Gastroesophageal sphincter (tissue), 4 donors: ENCODE data around the gene ESRRA. TPM values are rescaled to one million over a fixed set of nuclear protein-coding genes. Genes with fewer than 3 reads are reported as not detected.

Experiments used
- ATAC-seq: fragments of 150-250 bp; one replicate; pipeline ENCODE4 v1.9.1; 2016; ENCODE audit warnings: mild to moderate bottlenecking, moderate library complexity
- H3K27ac ChIP-seq, 4 donors: fragments of 200-600 bp; sonication (generic) in 3 of 4; 1 replicate in 3 of 4; 2 replicates in 1 of 4; pipeline ENCODE4 v1.5.1; 2016 to 2019
- H3K27me3 ChIP-seq: fragments of 200-600 bp; sonication (generic); one replicate; pipeline ENCODE4 v1.5.1; 2019
- H3K36me3 ChIP-seq, 2 donors: fragments of 200-600 bp; sonication (generic); one replicate each; pipeline ENCODE4 v1.5.1; 2019; ENCODE audit warnings: control low read depth in 1 of 2
- H3K4me1 ChIP-seq, 3 donors: fragments of 200-600 bp; sonication (generic); 1 replicate in 2 of 3; 2 replicates in 1 of 3; pipeline ENCODE4 v1.5.1; 2016 to 2019; ENCODE audit warnings: control low read depth in 2 of 3
- H3K4me3 ChIP-seq, 2 donors: fragments of 200-600 bp; sonication (generic); one replicate each; pipeline ENCODE4 v1.5.1; 2019; ENCODE audit warnings: mild to moderate bottlenecking in 1 of 2, moderate library complexity in 1 of 2
- H3K9me3 ChIP-seq, 3 donors: fragments of 200-600 bp; sonication (generic); one replicate each; pipeline ENCODE4 v1.5.1; 2017 to 2019; ENCODE audit warnings: control low read depth in 2 of 3
- EP300 ChIP-seq: sonication (generic); formaldehyde crosslinking; IDR thresholded peaks from one replicate; pipeline ENCODE4 v1.6.1; 2017; ENCODE audit warnings: antibody characterized with exemption, mild to moderate bottlenecking
- POLR2A ChIP-seq, 2 donors: fragments of 450-650 bp; IDR thresholded peaks; one replicate each; pipeline ENCODE4 v1.6.1; 2017; ENCODE audit warnings: antibody characterized with exemption in 2 of 2, mild to moderate bottlenecking in 2 of 2, moderate library complexity in 1 of 2
- POLR2AphosphoS5 ChIP-seq: sonication (generic); formaldehyde crosslinking; IDR thresholded peaks from one replicate; pipeline ENCODE4 v1.6.1; 2017; ENCODE audit warnings: antibody characterized with exemption
- WGBS, 2 donors: methylation state at CpG; one replicate each; pipeline ENCODE4 v1.1.5; 2018; ENCODE audit warnings: low coverage in 1 of 2; 5-methylcytosine and 5-hydroxymethylcytosine counted together
- total RNA-seq, 4 donors: library from RNA; depleted of rRNA; stranded (reverse); fragments of >200 nt; gene quantifications; one replicate each; pipeline ENCODE4 v1.1.0, GENCODE V29; 2016
- TF ChIP-seq, protein P1 (sequence below), 4 experiments: fragments of 200-600 bp in 2 of 4; fragments of 450-650 bp in 2 of 4; sonication (generic) in 1 of 4; IDR thresholded peaks; one replicate each; pipeline ENCODE4 v1.5.1; 2017 to 2019; ENCODE audit warnings: antibody characterized with exemption in 4 of 4, mild to moderate bottlenecking in 2 of 4, moderate library complexity in 2 of 4

The ESRRA gene
- total RNA-seq, 4 donors from 2014 or later = 39.8 to 77.1 (median 71.2) TPM

- peaks cover 0 to 98% of the 10 kb centered on the region in 2 donors for H3K36me3 ChIP-seq
Measured at GRCh38 chr11:64260147-64260708, 45.1 kb upstream of the ESRRA start.

GRCh38 chr11:64261556-64262080 is 43.7 kb upstream of the ESRRA start:
- 76% methylated on average over 5 of the region's 18 CpGs; no CpG with 5 or more reads in 1 of the 2 donors for WGBS, 2 donors
- Histone ChIP-seq H3K9me3 (no peaks in the 10 kb centered on the region), H3K27me3 (no peaks in the 10 kb centered on the region), H3K4me1 (no peaks in the 10 kb centered on the region), H3K36me3 (peaks cover 0 to 98% of the 10 kb centered on the region in 2 donors), H3K27ac (no peak overlapping the region), H3K4me3 (no peak overlapping the region)
- TF ChIP-seq, protein P1, sequence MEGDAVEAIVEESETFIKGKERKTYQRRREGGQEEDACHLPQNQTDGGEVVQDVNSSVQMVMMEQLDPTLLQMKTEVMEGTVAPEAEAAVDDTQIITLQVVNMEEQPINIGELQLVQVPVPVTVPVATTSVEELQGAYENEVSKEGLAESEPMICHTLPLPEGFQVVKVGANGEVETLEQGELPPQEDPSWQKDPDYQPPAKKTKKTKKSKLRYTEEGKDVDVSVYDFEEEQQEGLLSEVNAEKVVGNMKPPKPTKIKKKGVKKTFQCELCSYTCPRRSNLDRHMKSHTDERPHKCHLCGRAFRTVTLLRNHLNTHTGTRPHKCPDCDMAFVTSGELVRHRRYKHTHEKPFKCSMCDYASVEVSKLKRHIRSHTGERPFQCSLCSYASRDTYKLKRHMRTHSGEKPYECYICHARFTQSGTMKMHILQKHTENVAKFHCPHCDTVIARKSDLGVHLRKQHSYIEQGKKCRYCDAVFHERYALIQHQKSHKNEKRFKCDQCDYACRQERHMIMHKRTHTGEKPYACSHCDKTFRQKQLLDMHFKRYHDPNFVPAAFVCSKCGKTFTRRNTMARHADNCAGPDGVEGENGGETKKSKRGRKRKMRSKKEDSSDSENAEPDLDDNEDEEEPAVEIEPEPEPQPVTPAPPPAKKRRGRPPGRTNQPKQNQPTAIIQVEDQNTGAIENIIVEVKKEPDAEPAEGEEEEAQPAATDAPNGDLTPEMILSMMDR (IDR thresholded peaks at IDR 0.05) = no peak
- TF ChIP-seq POLR2AphosphoS5 = no peak
- TF ChIP-seq EP300 = no peak
- no peak for TF ChIP-seq POLR2A (IDR thresholded peaks at IDR 0.05)
- no peak for ATAC-seq

More at GRCh38 chr11:64260147-64260708, 45.1 kb upstream of the ESRRA start:
- Histone ChIP-seq H3K27me3 (no peaks in the 10 kb centered on the region), H3K9me3 (no peaks in the 10 kb centered on the region), H3K4me1 (no peaks in the 10 kb centered on the region), H3K27ac (no peak overlapping the region), H3K4me3 (no peak overlapping the region)
- 97 to 100% methylated on average over 3 to 4 of the region's 6 CpGs for WGBS, 2 donors
- ATAC-seq = no peak
- TF ChIP-seq POLR2AphosphoS5 = no peak
- TF ChIP-seq EP300 = no peak
- no peak for TF ChIP-seq POLR2A (IDR thresholded peaks at IDR 0.05)
- TF ChIP-seq, protein P1 (IDR thresholded peaks at IDR 0.05) = no peak

DNA sequence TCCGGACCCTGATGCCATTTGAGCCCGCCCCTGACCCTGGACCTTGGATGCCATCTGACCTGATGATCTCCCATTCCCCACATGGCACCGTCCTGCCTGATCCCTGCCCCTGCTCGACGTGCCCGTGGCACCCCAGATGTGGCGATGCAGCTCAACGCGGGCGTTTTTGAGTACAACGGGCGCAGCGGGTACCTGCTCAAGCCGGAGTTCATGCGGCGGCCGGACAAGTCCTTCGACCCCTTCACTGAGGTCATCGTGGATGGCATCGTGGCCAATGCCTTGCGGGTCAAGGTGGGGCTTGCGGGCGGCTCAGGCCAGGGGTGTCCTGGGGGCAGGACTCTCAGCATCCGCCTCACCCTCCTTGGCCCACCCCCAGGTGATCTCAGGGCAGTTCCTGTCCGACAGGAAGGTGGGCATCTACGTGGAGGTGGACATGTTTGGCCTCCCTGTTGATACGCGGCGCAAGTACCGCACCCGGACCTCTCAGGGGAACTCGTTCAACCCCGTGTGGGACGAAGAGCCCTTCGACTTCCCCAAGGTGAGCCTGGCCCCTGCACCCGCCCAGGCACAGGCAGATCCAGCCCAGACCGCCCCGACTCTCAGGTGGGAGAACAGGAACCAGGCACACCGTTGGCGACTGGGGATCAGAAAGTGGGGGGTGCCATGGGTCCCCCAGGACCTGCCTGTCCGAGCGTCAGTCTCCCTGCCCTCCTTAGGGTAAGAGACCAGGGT is 42.9 kb upstream of the ESRRA start:
- TF ChIP-seq, protein P1 (IDR thresholded peaks at IDR 0.05) = no peak
- no peak for TF ChIP-seq EP300
- no peak for TF ChIP-seq POLR2A (IDR thresholded peaks at IDR 0.05)
- TF ChIP-seq POLR2AphosphoS5 = no peak
- no peaks in the 10 kb centered on the region for H3K27me3 ChIP-seq
- H3K36me3 ChIP-seq = peaks cover 0 to 97% of the 10 kb centered on the region in 2 donors
- WGBS, 2 donors = 100% methylated on average over 2 of the region's 42 CpGs; no CpG with 5 or more reads in 1 of the 2 donors
- no peak overlapping the region for H3K4me3 ChIP-seq
- H3K4me1 ChIP-seq = peaks cover 0 to 5% (median 0%) of the 10 kb centered on the region in 3 donors
- no peaks in the 10 kb centered on the region for H3K9me3 ChIP-seq
- no peak for ATAC-seq
- no peak overlapping the region for H3K27ac ChIP-seq

DNA sequence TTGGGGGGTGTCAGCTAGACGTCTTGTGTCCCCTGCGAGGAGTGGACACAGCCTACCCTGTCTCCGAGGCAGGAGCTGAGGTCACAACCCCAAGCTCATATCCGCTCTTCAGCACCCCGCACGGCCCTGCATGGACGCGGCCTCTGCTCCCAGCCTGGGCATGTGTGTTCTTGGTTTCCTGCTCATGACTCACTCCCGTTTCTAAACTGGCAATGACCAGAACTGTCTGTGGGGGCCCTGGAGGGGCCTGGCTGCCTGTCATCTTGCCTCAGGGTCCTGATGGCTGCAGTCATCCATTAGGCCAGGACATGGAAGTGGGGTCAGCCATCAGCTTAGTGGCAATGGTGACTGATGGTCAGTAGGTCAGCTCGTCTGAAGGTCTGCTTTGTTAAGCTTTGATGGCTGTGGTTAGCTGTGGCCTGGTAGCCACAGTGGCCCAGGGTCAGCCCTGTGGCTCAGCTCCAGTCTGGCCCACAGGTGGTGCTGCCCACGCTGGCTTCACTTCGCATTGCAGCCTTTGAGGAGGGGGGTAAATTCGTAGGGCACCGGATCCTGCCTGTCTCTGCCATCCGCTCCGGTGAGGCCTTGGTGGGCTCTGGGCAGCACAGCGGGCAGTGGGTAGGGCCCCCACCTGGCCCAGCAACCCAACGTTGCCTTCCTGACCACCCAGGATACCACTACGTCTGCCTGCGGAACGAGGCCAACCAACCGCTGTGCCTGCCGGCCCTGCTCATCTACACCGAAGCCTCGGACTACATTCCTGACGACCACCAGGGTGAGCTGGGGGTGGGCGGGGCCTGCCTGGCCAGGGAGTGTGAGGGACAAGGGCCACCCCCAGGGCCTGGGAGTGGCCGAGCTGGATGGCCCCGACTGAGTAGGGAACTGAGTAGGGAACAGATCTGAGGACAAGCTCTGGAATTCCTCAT is 42.0 kb upstream of the ESRRA start:
- TF ChIP-seq POLR2AphosphoS5 (no peak), EP300 (no peak), POLR2A (IDR thresholded peaks at IDR 0.05) (no peak)
- TF ChIP-seq, protein P1 (IDR thresholded peaks at IDR 0.05) = no peak
- Histone ChIP-seq H3K36me3 (peaks cover 0 to 89% of the 10 kb centered on the region in 2 donors), H3K27me3 (no peaks in the 10 kb centered on the region), H3K4me1 (peaks cover 0 to 13% (median 7%) of the 10 kb centered on the region in 3 donors), H3K9me3 (no peaks in the 10 kb centered on the region), H3K27ac (no peak overlapping the region), H3K4me3 (no peak overlapping the region)
- WGBS, 2 donors = 62% methylated on average over 8 of the region's 29 CpGs; no CpG with 5 or more reads in 1 of the 2 donors
- ATAC-seq = no peak
